ENCODE results near the gene EI24. TPM values are rescaled to one million over a fixed set of nuclear protein-coding genes. Genes with fewer than 3 reads are reported as not detected.
A peak's percentile ranks its signal among the peaks of the same experiment; 100 is the strongest.

The EI24 gene
- total RNA-seq, 1 donor from 2014 or later = 96.4 TPM

- DNase-seq (ENCODE audit: low read depth in 2 of 2) = no peak
Measured at GRCh38 chr11:125578783-125579182, 9.5 kb downstream of the EI24 start.

GRCh38 chr11:125579811-125580210 lies 10.5 kb downstream of the EI24 start:
- DNase-seq (ENCODE audit: low read depth in 2 of 2) = no peak

- no peak for DNase-seq (ENCODE audit: low read depth in 2 of 2)
Measured at GRCh38 chr11:125583496-125583895, 14.2 kb downstream of the EI24 start.

DNA sequence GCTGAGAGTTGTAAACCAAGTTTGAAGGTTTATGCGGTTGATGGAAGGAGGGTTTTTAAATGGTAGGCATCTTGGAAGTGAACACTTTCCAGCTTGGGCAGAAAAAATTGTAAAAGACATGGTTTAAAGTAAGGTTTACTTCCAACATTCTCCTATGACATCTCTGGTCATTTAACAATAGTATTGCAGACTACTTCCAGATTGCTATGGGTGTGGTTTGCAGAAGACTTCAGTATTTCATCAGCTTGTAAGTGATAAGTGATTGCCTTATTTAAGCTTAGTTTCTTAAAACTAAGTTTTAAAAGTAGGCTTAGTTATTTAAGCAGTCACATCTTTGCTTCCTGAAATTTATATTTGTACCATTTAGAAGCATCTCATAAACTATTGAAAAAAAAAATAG lies 16.2 kb downstream of the EI24 start:
- DNase-seq (ENCODE audit: low read depth in 2 of 2) = no peak

- no peak for DNase-seq (ENCODE audit: low read depth in 2 of 2)
Measured at GRCh38 chr11:125586623-125587022, 17.3 kb downstream of the EI24 start.

GRCh38 chr11:125587480-125587879 lies 18.2 kb downstream of the EI24 start:
- DNase-seq (ENCODE audit: low read depth in 2 of 2) = no peak

DNA sequence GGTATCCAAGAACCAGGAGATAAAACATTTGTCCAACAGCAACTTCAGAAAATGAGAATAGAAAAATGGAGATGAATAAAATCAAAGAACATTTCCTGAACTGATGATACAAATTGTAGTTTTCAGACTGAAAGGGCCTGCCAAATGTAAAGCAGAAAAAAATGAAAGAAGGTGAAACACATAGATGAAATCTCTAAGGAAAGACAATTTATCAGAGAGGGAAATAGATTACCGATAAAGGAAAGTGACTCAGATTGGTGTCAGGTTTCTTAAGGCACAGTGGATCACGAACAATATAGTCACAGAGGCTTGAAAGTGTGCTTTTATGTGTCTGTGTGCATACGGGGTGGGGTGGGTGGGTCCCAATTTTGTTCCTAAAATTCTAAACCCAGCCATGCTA lies 19.2 kb downstream of the EI24 start:
- peak in 1 of 2 donors; percentile 28 for DNase-seq (ENCODE audit: low read depth in 2 of 2)

GRCh38 chr11:125591649-125592304 lies 22.5 kb downstream of the EI24 start:
- DNase-seq (ENCODE audit: low read depth in 2 of 2) = peak; percentile 51 to 62

DNA sequence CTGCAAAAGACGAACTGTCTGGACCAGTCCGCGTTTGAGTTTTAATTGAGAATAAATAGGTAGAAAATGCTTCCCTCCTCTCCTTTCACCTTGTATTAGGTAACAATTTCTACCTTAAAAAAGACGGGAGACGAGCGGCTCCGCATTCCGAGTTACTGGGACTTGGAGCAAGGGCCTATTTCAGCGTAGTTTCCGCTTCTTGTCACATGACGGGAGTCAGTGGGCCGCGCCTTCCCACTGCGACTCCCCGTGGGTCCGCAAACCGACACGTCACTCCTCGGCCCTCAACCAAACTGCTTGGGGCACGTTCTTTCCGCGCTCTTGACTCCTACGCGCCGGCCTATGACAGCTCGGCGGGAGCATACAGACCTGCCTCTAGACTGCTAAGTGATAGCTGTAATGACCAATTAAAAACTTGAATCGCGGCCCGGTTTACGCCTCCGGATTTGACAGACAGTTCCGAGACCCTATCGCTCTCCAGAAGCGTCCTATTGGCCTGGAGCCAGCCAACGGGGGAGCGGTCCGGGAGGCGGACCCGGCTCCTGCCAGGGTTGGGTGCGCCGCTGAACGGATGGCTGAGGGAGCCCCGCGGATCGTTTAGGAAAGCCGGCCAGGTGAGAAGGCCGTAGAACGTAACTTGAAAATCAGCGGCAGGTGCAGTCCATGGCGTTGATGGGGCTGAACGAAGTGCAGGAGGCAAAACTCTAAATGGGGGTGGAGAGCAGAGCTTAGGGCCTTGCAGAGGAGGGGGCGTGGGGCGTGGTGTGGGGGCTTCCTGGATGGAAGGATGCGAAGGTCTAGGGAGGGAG lies 23.2 kb downstream of the EI24 start, which contains the start of gene STT3A:
TSS of gene STT3A (plus strand) at position 548 of the 809 bp plus-strand sequence. CDS start 3,064 bp downstream, outside the sequence.
- peak; percentile 100 for DNase-seq (ENCODE audit: low read depth in 2 of 2)

DNA sequence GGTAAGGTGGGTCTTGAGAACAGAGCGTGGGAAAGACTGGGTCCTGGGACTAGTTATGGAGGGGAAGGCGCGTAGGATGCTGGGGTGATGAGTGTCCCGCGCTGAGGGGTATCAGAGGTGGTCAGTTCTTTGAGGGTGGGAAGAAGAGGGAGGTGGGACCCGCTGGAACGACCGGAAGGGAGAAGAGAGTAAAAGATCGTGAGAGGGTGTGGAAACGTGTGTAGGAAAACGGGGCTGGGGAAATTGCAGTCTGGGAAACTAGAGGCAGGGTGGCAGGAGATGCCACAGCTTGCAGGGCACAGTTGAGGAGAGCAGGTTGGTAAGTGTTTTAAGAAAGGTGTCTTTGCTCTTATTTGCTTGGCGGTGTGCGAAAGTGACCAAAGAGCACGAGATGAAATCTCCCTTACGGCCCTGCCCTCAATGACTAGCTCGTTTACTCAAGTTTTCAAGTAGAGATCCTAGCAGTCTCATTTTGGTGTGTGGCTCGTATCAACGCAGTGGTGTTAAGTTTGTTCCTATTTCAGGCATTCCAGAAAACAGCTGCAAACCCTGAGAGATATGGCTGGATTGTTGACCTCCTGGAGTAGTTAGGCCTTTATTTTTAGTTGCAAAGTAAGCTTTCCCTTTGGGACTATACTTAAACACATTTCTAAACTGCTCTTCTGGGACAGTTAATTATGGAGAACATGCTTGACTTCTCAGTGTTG lies 24.0 kb downstream of the EI24 start:
- DNase-seq (ENCODE audit: low read depth in 2 of 2) = peak; percentile 40 to 41

DNA sequence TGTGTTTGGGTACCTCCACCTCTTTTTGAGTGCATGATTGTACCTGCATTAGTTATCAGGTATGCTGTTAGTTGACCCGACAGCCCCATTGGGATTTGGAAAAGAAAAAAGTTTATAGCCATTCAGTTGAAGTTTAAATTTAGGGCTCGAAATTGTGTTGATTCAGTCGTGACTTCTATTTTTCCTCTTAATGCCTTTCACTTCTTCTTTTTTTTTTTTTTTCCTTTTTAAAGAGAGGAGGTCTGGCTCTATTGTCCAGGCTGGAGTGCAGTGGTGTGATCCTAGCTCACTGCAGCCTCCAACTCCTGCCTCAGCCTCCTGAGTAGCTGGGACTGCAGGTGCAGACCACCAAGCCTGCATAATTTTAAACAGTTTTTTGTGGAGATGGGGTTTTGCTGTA lies 25.7 kb downstream of the EI24 start:
- no peak for DNase-seq (ENCODE audit: low read depth in 2 of 2)

DNA sequence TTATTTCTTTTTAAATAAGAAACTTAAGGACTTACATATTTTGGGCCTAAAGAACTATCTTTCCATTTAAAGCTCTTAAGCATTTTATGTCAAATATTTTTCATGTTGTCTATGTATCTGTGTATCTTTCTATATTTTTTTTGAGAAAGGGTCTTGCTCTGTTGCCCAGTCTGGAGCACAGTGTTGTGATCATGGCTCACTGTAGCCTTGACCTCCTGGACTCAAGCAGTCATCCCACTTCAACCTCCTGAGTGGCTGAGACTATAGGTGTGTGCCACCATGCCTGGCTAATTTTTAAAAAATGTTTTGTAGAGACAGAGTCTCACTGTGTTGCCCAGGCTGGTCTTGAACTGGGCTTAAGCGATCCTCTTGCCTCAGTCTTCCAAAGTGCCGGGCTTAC lies 31.4 kb downstream of the EI24 start:
- no peak for DNase-seq (ENCODE audit: low read depth in 2 of 2)

GRCh38 chr11:125603207-125603606 lies 33.9 kb downstream of the EI24 start:
- no peak for DNase-seq (ENCODE audit: low read depth in 2 of 2)

- DNase-seq (ENCODE audit: low read depth in 2 of 2) = no peak
Measured at GRCh38 chr11:125605417-125605816, 36.1 kb downstream of the EI24 start.

DNA sequence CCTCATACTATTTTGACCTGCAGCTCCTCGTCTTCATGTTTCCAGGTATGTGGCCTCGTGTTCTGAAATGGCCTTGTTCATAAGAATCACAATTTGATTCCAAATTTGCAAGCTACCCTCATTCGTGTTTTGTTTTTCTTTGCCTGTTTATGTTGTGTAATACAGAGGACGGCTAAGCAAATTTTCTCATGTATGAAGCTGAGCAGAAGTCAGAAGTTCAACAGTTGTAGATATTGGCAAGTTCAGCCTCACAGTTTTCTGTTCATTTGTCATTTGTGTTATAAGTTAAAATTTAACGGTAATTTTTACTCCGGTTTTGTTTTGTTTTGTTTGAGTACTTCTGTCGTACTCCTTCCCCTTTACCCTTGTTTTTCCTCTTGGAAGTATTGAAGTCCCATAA lies 40.3 kb downstream of the EI24 start:
- no peak for DNase-seq (ENCODE audit: low read depth in 2 of 2)

DNA sequence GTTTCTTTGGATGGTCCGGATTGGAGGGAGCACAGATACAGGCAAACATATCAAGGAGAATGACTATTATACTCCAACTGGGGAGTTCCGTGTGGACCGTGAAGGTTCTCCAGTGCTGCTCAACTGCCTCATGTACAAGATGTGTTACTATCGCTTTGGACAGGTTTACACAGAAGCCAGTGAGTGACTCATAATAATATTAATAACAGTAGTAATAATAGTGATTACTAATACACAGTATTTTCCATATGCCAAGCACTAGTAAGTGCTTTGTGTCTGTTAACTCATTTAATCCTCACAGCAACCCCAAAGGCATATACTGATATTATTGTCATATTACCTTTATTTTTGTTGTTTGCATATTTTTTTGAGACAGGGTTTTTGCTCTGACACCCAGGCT lies 49.1 kb downstream of the EI24 start:
- no peak for DNase-seq (ENCODE audit: low read depth in 2 of 2)

GRCh38 chr11:125621995-125622394 lies 52.7 kb downstream of the EI24 start:
- peak; percentile 5 to 51 for DNase-seq (ENCODE audit: low read depth in 2 of 2)

DNA sequence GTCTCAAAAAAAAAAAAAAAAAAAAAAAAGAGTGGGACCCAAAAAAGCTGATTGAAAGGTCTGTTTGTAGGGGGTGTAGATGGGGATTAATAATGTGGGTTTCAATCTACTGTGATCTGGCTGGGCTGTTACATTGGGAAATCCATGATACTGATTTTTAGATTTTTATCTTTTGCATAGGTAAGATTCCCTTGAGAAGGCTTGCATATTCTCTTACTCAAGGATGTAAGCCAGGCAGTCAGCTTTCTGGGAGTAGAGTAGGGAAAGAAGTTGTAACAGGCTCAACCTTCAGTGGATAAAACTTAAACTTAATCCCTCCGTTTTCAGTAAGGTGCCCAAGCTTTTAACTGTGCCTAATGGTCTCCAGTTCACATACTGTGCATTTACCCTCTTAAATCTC lies 53.8 kb downstream of the EI24 start:
- no peak for DNase-seq (ENCODE audit: low read depth in 2 of 2)

- DNase-seq (ENCODE audit: low read depth in 2 of 2) = no peak
Measured at GRCh38 chr11:125624756-125625213, 55.5 kb downstream of the EI24 start, which contains the start of gene CHEK1. TSS of gene CHEK1 (plus strand) at chr11:125625163. CDS start at chr11:125626769, 1,606 bp downstream.

DNA sequence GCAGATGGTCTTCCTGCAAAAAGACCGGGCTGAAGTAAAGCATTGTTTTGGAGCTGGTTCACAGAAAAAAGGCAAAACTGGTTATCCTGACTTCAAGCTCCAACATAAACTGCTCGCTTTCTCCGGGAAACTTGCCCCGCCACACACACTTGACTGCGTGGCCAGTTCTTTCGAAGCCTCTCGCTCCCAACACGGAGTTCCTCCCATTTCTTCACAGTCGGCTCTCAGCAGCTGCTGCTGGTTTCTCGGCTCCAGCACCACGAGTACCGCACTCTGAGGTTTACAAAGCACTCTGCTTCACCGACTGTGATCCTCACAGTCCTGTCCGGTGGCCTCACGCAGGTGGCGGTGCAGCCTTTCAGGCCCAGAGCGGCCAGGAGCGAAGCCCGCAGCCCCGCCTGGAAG lies 56.0 kb downstream of the EI24 start:
- DNase-seq (ENCODE audit: low read depth in 2 of 2) = no peak

GRCh38 chr11:125625630-125626287 lies 56.5 kb downstream of the EI24 start:
- peak; percentile 91 for DNase-seq (ENCODE audit: low read depth in 2 of 2)

Measured in lung microvascular endothelial cell (primary cell).